HG03520 (cell line): ENCODE data around the gene P2RY14.

Source experiments
- ATAC-seq: cut with Tn5 transposase; IDR thresholded peaks from one replicate; pipeline ENCODE4 v1.9.1; 2021; ENCODE audit warnings: mild to moderate bottlenecking, moderate library complexity; ENCODE audit not compliant: unreplicated experiment

P2RY14 gene

GRCh38 chr3:151303751-151304150 lies 25.4 kb upstream of the P2RY14 start:
- no peak for ATAC-seq

DNA sequence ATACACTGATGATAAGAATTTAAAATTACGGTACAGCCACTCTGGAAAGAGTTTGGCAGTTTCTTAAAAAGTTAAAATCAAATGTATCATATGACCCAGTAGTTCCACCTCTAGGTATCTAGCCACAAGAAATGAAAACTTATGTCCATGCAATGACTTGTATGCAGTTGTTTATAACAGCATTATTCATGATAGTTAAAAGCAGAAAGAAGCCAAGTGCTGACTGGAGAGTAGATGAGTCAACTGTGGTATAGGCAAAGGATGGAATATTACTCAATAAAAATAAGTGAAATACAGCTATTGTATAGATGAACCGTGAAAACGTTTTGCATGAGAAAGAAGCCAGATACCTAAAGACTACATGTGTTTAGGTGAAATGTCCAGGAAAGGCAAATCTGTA lies 23.4 kb upstream of the P2RY14 start:
- ATAC-seq, result no peak

DNA sequence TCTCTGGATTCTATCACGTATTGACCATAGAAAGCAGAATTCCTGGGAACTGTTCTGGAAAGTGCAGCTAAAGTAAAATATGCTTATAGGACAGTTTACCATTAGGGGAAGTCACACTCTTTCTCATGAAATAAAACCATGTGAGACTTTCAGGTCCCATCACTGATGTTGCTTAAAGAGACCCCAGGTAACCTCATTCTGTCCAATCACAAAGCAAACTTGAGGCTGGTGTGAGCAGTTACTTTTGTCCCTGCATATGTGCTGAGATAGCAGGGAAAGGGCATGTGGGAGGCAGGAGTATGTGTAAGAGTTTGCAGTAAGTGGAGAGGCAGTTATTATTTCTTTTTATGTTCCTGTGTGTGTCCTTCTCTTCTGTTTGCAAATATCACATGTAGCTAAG lies 22.2 kb upstream of the P2RY14 start:
- ATAC-seq, result no peak

DNA sequence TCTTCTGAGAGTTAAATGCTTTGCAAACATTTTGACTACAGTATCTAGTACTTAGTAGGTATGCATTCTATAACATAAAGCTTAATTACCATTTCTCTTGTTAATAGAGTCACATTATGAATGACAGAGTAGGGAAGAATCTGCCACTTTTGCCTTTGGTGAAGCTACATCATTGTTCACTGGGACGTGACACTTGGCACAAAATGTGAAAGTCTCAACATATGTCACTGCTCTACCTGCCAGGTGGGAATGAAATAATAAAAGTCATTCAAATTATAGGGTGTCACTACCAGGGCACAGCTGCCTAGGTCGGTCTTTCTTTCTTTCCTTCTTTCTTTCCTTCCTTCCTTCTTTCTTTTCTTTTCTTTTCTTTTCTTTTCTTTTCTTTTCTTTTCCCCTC lies 20.7 kb upstream of the P2RY14 start:
- ATAC-seq, result no peak

GRCh38 chr3:151297429-151297828 lies 19.1 kb upstream of the P2RY14 start:
- no peak for ATAC-seq

DNA sequence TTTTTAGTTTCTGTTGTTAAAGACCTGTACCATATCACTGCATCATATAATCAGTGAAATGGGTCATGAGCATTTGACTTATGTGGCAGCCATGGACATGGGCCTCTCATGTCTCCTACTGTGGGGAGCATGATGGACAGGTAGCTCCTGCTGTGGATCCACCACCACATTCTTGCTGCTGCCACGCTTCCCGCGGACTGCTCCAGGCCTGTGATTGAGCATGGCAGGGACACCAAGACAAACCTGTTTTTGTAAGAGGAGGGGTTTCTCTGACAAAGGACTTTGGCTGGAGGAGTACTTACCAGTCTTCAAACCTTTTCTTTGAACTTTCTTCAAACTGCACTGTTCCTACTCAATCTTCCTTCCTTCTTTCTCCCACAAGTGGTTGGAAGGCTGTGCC lies 17.9 kb upstream of the P2RY14 start:
- no peak for ATAC-seq

- ATAC-seq, result no peak
Observed at GRCh38 chr3:151293127-151293526, 14.8 kb upstream of the P2RY14 start.

- no peak for ATAC-seq
Observed at GRCh38 chr3:151290673-151291072, 12.3 kb upstream of the P2RY14 start.

DNA sequence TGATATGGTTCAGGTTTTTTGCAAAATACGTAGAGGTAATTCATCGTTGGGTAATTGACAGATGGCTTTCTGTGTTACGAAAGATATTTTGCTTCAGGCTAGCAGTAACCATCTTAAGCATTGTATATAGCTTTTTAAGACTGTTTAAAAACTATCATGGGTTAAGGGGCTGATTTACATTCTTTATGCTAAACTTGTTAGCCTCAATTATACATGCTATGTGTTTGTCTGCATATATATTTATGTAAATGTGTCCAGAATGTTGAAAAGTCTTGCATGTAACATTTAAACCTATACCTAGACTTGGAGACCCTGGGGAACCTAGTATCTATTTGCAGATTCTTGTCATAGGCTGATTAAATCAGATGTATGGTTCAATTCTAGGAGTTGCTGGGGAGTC lies 11.1 kb upstream of the P2RY14 start:
- ATAC-seq, result no peak

DNA sequence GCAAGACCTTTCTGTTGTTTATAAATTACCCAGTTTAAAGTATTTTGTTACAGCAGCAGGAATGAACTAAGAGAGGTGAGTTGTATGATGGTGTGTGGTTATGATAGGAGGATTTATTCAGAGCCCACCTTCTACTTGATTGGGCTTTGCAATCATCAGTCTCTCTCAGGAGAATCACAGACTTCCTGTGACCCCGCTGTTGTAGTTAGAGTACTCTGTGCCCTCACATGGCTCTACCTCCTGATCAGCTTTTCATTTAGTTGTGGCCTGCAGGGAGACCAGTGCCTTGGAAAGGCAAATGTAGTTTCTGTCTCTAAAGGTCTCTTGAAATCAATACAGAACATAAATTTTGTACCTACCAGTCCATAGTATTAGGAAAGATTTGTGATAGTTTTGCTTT lies 7.6 kb upstream of the P2RY14 start:
- ATAC-seq, result no peak

DNA sequence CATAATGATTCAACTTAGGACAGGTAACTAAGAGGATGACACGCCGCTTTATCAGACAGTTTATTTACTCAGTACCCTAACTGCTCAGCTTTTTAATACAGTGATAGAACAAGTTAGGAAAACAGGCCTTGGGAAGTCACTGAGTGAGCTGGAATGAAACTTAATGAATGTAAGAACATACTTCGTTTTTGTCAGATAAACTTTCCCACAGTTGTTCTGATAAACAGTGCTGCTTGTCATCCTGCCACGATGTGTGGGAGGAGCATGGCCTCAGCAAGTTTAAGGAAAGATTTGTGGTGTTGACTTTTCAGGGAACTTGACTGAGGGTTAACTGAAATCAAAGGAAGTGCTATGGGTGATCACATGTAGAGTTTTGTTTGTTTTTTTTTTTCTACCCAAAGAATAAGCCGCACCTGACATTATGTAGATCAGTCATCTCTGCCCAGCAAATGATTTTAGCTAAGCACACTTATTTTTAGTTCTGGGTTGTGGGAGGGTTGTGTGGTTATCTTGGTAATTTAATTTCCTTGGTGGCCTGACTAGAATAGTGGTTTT lies 5.6 kb upstream of the P2RY14 start:
- no peak for ATAC-seq

GRCh38 chr3:151283387-151283786 lies 5.0 kb upstream of the P2RY14 start:
- ATAC-seq, result no peak

DNA sequence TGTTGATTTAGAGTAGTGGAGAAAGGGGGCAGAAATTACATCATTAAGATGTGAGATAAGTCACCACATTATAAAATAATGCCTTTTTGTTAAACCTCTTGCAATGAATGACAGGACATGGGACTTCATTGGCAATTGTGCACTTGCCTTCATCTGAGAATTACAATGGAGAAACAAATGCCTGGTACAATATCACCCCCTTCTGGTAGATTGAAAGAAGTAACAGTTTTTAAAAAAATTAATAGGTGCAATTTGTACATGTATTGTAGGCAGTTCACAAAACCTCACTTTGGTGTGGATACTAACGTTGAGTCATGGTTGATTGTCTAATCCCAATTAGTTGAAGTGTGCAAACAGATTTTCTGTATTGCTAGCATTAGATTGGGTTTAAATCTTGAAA lies 4.6 kb upstream of the P2RY14 start:
- ATAC-seq, result no peak

GRCh38 chr3:151281671-151282324 lies 3.5 kb upstream of the P2RY14 start:
- no peak for ATAC-seq

DNA sequence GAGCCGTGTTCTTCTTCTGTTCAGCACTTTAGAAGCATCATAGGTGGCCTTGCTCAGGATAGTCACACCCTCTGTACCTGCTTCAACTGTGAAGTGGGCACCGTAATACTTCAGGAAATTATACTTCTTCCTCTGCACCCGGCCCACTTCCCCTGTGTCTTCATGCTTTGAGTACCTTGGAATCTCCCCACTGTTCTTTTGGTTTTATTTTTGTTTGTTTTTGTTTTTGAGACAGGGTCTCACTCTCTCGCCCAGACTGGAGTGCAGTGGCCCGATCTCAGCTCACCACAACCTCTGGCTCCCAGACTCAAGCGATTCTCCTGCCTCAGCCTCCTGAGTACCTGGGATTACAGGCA lies 1.7 kb downstream of the P2RY14 start:
- ATAC-seq, result peak; percentile 53

DNA sequence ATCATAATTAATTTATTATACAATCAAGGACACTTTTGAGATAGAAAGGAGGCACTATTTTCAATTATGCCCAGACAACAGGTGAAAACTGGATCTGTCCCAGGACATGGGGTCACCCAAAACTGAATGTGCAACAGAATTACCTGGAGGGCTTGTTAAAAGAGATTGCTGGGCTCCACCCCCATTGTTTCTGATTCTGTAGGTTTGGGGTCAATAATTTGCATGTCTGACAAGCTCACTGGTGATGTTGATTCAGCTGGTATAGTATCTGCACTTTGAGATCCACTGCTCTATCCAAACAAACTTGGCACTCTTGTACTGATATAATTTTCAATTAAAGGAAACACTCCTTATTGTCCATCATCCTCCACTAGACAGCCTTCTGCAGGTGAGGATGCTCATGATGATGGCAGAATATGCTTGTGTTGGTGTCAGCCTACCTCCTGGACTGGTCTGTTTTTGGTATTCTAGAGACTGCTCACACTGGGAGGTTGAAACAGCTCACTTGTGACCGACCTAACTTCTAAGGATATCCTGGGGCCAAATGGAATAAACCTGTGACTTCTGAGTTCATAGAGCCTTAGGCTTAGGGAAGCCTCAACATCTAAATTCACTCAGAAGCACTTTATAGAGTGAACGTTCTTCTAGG lies 2.2 kb downstream of the P2RY14 start:
- peak; percentile 4 for ATAC-seq

DNA sequence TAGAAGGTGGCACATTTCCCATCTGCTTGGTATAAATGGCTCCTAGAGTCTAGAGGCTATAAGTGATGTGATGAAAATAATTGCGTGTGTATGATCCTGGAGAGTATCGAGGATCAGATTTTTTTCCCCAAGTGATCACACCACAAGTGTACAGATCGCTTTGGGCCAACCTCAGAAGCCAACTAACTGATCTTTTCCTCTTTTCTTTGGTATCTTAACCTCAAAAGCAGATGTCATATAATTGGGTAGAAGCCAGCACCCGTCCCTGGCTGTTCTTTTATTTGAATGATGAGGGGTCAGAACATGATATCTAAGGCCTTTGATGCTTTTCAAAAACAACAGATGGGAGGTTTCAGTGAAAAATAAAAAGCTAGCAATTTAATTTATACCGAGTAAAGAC lies 3.3 kb downstream of the P2RY14 start:
- no peak for ATAC-seq

GRCh38 chr3:151269631-151270030 lies 8.7 kb downstream of the P2RY14 start:
- ATAC-seq, result no peak

DNA sequence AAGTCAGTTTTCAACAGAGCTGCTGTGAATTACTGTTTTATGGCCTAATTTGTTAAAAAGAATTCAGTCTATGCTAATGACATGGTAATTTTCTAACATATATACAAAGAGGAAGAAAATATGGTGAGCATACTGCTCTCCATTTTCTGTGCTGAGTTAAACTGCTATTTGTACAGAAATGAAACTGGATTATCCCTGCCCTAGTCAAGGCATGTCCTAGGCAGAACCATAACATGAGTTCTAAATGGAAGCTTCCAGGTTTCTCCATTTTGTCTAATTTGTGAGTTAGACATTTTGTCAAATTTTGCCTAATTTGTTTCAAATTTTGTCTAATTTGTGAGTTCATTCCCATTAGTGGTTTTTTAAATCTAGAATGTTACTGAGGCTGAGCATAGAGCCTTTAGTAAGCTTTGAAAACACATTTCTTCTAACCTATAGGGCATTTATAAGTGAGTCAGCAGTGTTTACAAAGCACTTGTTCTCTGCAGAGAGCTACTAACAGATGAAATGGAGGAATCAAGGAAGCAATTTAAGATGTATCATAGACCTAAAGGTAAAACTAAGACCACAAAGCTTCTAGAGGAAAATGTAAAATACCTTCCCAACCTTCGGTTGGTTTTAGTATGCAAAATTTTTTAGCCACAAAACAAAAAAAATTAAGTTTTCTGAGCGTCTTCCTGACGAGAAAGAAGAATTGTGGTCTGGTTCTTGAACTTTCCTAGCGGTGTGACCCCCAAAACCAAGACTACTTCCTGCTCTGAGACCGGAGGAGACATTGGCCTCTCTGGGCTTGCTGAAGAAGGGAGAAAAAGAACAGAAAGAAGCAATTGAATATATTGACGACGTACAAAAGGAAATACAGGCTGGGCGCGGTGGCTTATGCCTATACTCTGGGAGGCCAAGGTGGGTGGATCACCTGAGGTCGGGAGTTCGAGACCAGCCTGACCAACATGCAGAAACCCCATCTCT lies 9.8 kb downstream of the P2RY14 start:
- ATAC-seq, result peak; percentile 36

DNA sequence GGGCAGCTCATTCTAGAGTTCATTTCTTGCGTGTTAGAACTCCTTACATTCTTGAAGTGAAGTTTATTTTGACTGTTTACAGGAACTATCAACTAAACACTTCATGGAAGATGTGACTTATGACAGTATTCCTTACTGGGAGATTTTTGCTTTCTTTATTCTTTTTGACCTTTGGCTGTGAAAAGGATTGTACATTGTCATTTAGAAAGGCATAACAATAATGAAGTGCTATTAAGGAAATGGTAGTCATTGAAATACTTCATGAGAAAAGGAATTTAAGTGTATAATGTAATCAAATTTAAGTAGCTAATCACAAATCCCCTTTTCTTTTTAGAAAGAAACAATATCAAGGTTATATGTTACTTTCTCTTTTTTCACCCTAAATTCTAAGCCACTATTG lies 11.3 kb downstream of the P2RY14 start:
- no peak for ATAC-seq

- peak; percentile 96 for ATAC-seq
Observed at GRCh38 chr3:151265866-151266265, 12.5 kb downstream of the P2RY14 start.

DNA sequence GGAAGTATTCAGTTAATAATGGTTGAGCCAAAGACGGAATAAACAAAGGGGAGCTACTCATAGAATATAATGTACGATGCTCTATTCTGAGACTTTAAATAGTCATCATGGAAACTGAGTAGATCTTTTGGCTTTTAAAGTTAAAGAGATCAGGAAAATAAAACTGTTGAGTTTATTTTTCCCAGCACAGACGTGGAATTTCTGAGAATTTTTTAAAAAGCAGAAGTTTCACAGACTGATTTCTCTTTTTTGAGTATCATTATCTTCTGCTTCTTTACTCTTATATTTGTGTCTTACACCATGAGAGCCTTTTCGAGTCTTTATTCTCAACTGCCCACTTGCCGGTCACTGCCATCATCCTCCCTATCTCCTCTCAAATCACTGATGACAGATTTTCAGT lies 13.2 kb downstream of the P2RY14 start:
- no peak for ATAC-seq
